ENCODE results near the gene EDIL3.

Gene EDIL3

GRCh38 chr5:84239494-84239893 lies 145.2 kb downstream of the EDIL3 start:
- Mint-ChIP-seq H3K27ac (no peak overlapping the region), H3K27me3 (no peaks in the 10 kb centered on the region), H3K4me1 (no peaks in the 10 kb centered on the region), H3K9me3 (no peaks in the 10 kb centered on the region), H3K36me3 (ENCODE audit: low read depth) (no peaks in the 10 kb centered on the region), H3K4me3 (no peak overlapping the region)
- ATAC-seq: no peak
- DNase-seq: no peak

- Mint-ChIP-seq H3K27ac (no peak overlapping the region), H3K9me3 (no peaks in the 10 kb centered on the region), H3K4me1 (no peaks in the 10 kb centered on the region), H3K27me3 (no peaks in the 10 kb centered on the region), H3K4me3 (no peak overlapping the region), H3K36me3 (ENCODE audit: low read depth) (no peaks in the 10 kb centered on the region)
- ATAC-seq: no peak
- DNase-seq: no peak
Observed at GRCh38 chr5:84237126-84237525, 147.6 kb downstream of the EDIL3 start.

GRCh38 chr5:84231433-84231832 lies 153.2 kb downstream of the EDIL3 start:
- no peaks in the 10 kb centered on the region for H3K9me3 Mint-ChIP-seq
- no peak for ATAC-seq
- DNase-seq: no peak
- no peak overlapping the region for H3K4me3 Mint-ChIP-seq
- no peaks in the 10 kb centered on the region for H3K36me3 Mint-ChIP-seq (ENCODE audit: low read depth)
- H3K27ac Mint-ChIP-seq: no peak overlapping the region
- H3K27me3 Mint-ChIP-seq: no peaks in the 10 kb centered on the region
- H3K4me1 Mint-ChIP-seq: no peaks in the 10 kb centered on the region

- H3K4me3 Mint-ChIP-seq: no peak overlapping the region
Observed at GRCh38 chr5:84229045-84229444, 155.6 kb downstream of the EDIL3 start.

GRCh38 chr5:84228266-84228665 lies 156.4 kb downstream of the EDIL3 start:
- ATAC-seq (no peak), DNase-seq (no peak)
- Mint-ChIP-seq H3K9me3 (no peaks in the 10 kb centered on the region), H3K36me3 (ENCODE audit: low read depth) (no peaks in the 10 kb centered on the region), H3K27me3 (no peaks in the 10 kb centered on the region), H3K27ac (no peak overlapping the region), H3K4me1 (no peaks in the 10 kb centered on the region), H3K4me3 (no peak overlapping the region)

More at GRCh38 chr5:84229045-84229444, 155.6 kb downstream of the EDIL3 start:
- ATAC-seq (no peak), DNase-seq (no peak)
- Mint-ChIP-seq H3K27me3 (no peaks in the 10 kb centered on the region), H3K27ac (no peak overlapping the region), H3K4me1 (no peaks in the 10 kb centered on the region), H3K9me3 (no peaks in the 10 kb centered on the region), H3K36me3 (ENCODE audit: low read depth) (no peaks in the 10 kb centered on the region)

- Mint-ChIP-seq H3K27ac (no peak overlapping the region), H3K36me3 (ENCODE audit: low read depth) (no peaks in the 10 kb centered on the region), H3K4me3 (no peak overlapping the region), H3K9me3 (no peaks in the 10 kb centered on the region), H3K4me1 (no peaks in the 10 kb centered on the region), H3K27me3 (no peaks in the 10 kb centered on the region)
- ATAC-seq (no peak), DNase-seq (no peak)
Observed at GRCh38 chr5:84227236-84227635, 157.4 kb downstream of the EDIL3 start.

DNA sequence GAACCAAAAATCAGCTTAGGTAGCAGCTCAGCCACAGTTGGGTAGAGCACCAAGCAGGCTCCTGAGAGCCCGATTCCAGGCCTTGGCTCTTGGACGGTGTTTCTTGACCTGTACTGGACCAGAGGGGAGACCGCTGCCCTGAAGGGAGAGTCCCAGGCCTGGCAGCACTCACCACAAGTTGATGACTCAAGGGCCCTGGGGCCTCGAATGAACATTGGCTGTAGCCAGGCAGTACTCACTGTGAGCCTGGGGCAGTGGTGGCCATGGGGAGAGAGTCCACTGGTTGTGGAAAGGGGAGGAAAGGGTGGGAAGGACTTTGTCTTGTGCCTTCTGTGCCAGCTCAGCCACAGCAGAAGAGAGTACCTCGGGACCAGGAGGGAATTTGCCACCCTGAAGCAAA lies 166.1 kb downstream of the EDIL3 start:
- no peak for DNase-seq
- no peak overlapping the region for H3K27ac Mint-ChIP-seq

GRCh38 chr5:84215521-84215920 lies 169.2 kb downstream of the EDIL3 start:
- Mint-ChIP-seq H3K27me3 (no peaks in the 10 kb centered on the region), H3K9me3 (peaks cover 7% of the 10 kb centered on the region), H3K4me1 (no peaks in the 10 kb centered on the region), H3K36me3 (ENCODE audit: low read depth) (no peaks in the 10 kb centered on the region), H3K27ac (no peak overlapping the region), H3K4me3 (no peak overlapping the region)
- no peak for DNase-seq
- ATAC-seq: no peak

More for the DNA sequence above, 166.1 kb downstream of the EDIL3 start:
- Mint-ChIP-seq H3K4me3 (no peak overlapping the region), H3K4me1 (no peaks in the 10 kb centered on the region), H3K27me3 (no peaks in the 10 kb centered on the region), H3K36me3 (ENCODE audit: low read depth) (no peaks in the 10 kb centered on the region), H3K9me3 (peaks cover 4% of the 10 kb centered on the region)
- ATAC-seq: no peak

- H3K36me3 Mint-ChIP-seq (ENCODE audit: low read depth): no peaks in the 10 kb centered on the region
- H3K27me3 Mint-ChIP-seq: no peaks in the 10 kb centered on the region
- no peak overlapping the region for H3K4me3 Mint-ChIP-seq
- ATAC-seq: no peak
- no peaks in the 10 kb centered on the region for H3K4me1 Mint-ChIP-seq
- H3K27ac Mint-ChIP-seq: no peak overlapping the region
- peaks cover 3% of the 10 kb centered on the region for H3K9me3 Mint-ChIP-seq
- DNase-seq: no peak
Observed at GRCh38 chr5:84213861-84214260, 170.8 kb downstream of the EDIL3 start.

DNA sequence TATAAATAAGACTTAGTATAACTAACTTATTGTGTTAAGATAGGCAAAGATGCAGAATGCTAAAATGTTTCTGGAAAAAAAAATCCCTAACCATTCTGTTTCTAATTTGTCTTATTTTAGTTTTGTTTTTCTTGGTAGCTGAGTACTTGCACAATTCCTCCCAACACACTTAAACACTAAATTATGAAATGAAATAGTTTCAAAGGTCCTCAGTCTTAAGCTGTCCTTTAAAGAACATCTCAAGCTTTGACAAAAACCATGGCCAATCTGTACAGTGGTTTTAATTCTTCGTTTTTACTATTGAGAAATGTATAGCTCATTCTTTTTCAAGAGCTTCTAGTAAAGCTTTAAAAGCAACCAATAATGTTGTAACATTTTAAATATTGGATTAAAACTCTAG lies 171.5 kb downstream of the EDIL3 start:
- H3K27ac Mint-ChIP-seq: no peak overlapping the region
- no peaks in the 10 kb centered on the region for H3K27me3 Mint-ChIP-seq
- no peaks in the 10 kb centered on the region for H3K4me1 Mint-ChIP-seq
- no peaks in the 10 kb centered on the region for H3K36me3 Mint-ChIP-seq (ENCODE audit: low read depth)
- ATAC-seq (no peak), DNase-seq (no peak)
- H3K4me3 Mint-ChIP-seq: no peak overlapping the region
- H3K9me3 Mint-ChIP-seq: peaks cover 3% of the 10 kb centered on the region

GRCh38 chr5:84204772-84205171 lies 179.9 kb downstream of the EDIL3 start:
- Mint-ChIP-seq H3K4me3 (no peak overlapping the region), H3K4me1 (no peaks in the 10 kb centered on the region), H3K36me3 (ENCODE audit: low read depth) (no peaks in the 10 kb centered on the region), H3K27me3 (no peaks in the 10 kb centered on the region), H3K9me3 (no peaks in the 10 kb centered on the region), H3K27ac (no peak overlapping the region)
- no peak for ATAC-seq
- no peak for DNase-seq

- ATAC-seq: no peak
- H3K9me3 Mint-ChIP-seq: peaks cover 1% of the 10 kb centered on the region
- H3K27ac Mint-ChIP-seq: no peak overlapping the region
- H3K36me3 Mint-ChIP-seq (ENCODE audit: low read depth): no peaks in the 10 kb centered on the region
- no peak for DNase-seq
- H3K27me3 Mint-ChIP-seq: no peaks in the 10 kb centered on the region
- no peaks in the 10 kb centered on the region for H3K4me1 Mint-ChIP-seq
- no peak overlapping the region for H3K4me3 Mint-ChIP-seq
Observed at GRCh38 chr5:84202136-84202535, 182.5 kb downstream of the EDIL3 start.

- Mint-ChIP-seq H3K36me3 (ENCODE audit: low read depth) (no peaks in the 10 kb centered on the region), H3K27me3 (no peaks in the 10 kb centered on the region), H3K4me3 (no peak overlapping the region), H3K4me1 (no peaks in the 10 kb centered on the region), H3K27ac (no peak overlapping the region), H3K9me3 (peaks cover 4% of the 10 kb centered on the region)
- ATAC-seq (no peak), DNase-seq (no peak)
Observed at GRCh38 chr5:84197538-84197937, 187.1 kb downstream of the EDIL3 start.

- no peak overlapping the region for H3K27ac Mint-ChIP-seq
- no peaks in the 10 kb centered on the region for H3K4me1 Mint-ChIP-seq
- no peaks in the 10 kb centered on the region for H3K27me3 Mint-ChIP-seq
- no peak for ATAC-seq
- DNase-seq: no peak
- H3K4me3 Mint-ChIP-seq: no peak overlapping the region
- no peaks in the 10 kb centered on the region for H3K36me3 Mint-ChIP-seq (ENCODE audit: low read depth)
- H3K9me3 Mint-ChIP-seq: no peaks in the 10 kb centered on the region
Observed at GRCh38 chr5:84191281-84191680, 193.4 kb downstream of the EDIL3 start.

DNA sequence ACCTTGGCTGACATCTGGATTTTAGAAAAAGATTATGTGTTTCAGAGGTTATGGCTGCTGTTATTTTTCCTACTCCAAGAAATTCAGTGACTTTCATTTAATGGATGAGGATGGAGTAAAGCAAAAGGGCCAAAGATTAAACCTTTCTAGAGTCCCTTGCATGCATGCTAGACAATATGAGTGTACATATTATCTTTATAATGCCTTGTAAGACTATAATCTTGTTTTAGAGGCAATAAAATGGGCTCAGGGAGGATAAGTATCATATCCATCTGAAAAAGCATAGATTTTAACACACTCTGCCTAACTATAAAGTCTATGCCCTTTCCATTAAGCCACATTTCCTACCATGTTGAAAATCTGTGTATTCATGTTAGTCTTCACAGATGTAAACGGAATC lies 199.8 kb downstream of the EDIL3 start:
- Mint-ChIP-seq H3K4me1 (no peaks in the 10 kb centered on the region), H3K4me3 (no peak overlapping the region), H3K27ac (no peak overlapping the region), H3K27me3 (no peaks in the 10 kb centered on the region), H3K36me3 (ENCODE audit: low read depth) (no peaks in the 10 kb centered on the region), H3K9me3 (peaks cover 5% of the 10 kb centered on the region)
- DNase-seq (no peak), ATAC-seq (no peak)

DNA sequence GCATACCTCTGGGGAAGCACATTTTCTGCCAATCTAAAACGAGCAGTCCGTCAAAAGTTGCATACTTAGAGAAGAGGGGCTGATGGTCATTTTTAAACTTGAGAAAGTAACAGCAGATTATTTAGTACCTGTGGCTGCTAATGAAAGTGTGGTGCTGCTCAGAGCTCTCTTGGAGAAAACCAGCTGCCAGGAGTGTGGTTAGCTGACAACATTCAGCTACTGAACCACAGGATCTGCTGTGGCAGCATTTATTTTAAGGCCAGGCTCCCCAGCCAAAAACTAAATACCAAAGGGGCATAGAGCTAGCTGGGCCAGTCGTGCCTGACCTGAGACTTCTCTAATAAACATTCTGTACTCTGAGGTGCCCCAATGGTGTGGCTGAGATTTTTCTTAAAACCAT lies 203.6 kb downstream of the EDIL3 start:
- no peak for DNase-seq
- Mint-ChIP-seq H3K9me3 (peaks cover 5% of the 10 kb centered on the region), H3K36me3 (ENCODE audit: low read depth) (no peaks in the 10 kb centered on the region), H3K4me3 (no peak overlapping the region), H3K27ac (no peak overlapping the region), H3K4me1 (no peaks in the 10 kb centered on the region), H3K27me3 (no peaks in the 10 kb centered on the region)
- no peak for ATAC-seq

All from activated naive CD8-positive, alpha-beta T cell treated with anti-CD3 and anti-CD28 coated beads, Interleukin-2, amount 50 U/mL, for 24 hours (primary cell).